HG03039 (cell line): ENCODE results near the gene GTPBP6.
"Not testable (repeated sequence)": the region's sequence is repeated elsewhere in the genome, so short reads cannot be mapped to it uniquely, and the experiment has no call there.

Experiments
- ATAC-seq: cut with Tn5 transposase; IDR thresholded peaks from one replicate; pipeline ENCODE4 v1.9.1; 2021; ENCODE audit warnings: mild to moderate bottlenecking, moderate library complexity; ENCODE audit not compliant: unreplicated experiment

GTPBP6 gene

GRCh38 chrX:319579-320125 lies 1.1 kb upstream of the GTPBP6 start:
- ATAC-seq: no peak

- peak; percentile 46 for ATAC-seq
These were observed 393 bp downstream of the GTPBP6 start for GRCh38 chrX:318068-318738.

GRCh38 chrX:317424-318067 lies 1.1 kb downstream of the GTPBP6 start:
- ATAC-seq: no peak

- ATAC-seq: no peak
These were observed 2.0 kb downstream of the GTPBP6 start for GRCh38 chrX:316351-317325.

- no peak for ATAC-seq
These were observed 3.6 kb downstream of the GTPBP6 start for GRCh38 chrX:314781-315595.

GRCh38 chrX:314049-314448 lies 4.5 kb downstream of the GTPBP6 start:
- no peak for ATAC-seq

- ATAC-seq: no peak
These were observed 5.0 kb downstream of the GTPBP6 start for GRCh38 chrX:313546-313945.

- ATAC-seq: no peak
These were observed 5.8 kb downstream of the GTPBP6 start for GRCh38 chrX:312621-313331.

- ATAC-seq: no peak
These were observed 7.2 kb downstream of the GTPBP6 start for GRCh38 chrX:311156-312129.

GRCh38 chrX:310621-311155 lies 7.9 kb downstream of the GTPBP6 start:
- ATAC-seq: no peak

GRCh38 chrX:308821-309520 lies 9.6 kb downstream of the GTPBP6 start:
- no peak for ATAC-seq

- ATAC-seq: no peak
These were observed 11.1 kb downstream of the GTPBP6 start for GRCh38 chrX:307261-308111.

- not testable (repeated sequence) for ATAC-seq
These were observed 11.9 kb downstream of the GTPBP6 start for GRCh38 chrX:306614-307251.

- not testable (repeated sequence) for ATAC-seq
These were observed 12.6 kb downstream of the GTPBP6 start for GRCh38 chrX:305781-306613.

- ATAC-seq: no peak
These were observed 15.6 kb downstream of the GTPBP6 start for GRCh38 chrX:302975-303374.
